NCI-H1048 (cell line): ENCODE results near the gene C2CD2L.
"Not testable (repeated sequence)": the region's sequence is repeated elsewhere in the genome, so short reads cannot be mapped to it uniquely, and the experiment has no call there.

Experiments
- DNase-seq: peaks from one replicate; lab custom pipeline; 2025; lab: John Stamatoyannopoulos, UW

The C2CD2L gene

GRCh38 chr11:119152043-119152442 is 44.9 kb downstream of the C2CD2L start:
- DNase-seq: no peak

DNA sequence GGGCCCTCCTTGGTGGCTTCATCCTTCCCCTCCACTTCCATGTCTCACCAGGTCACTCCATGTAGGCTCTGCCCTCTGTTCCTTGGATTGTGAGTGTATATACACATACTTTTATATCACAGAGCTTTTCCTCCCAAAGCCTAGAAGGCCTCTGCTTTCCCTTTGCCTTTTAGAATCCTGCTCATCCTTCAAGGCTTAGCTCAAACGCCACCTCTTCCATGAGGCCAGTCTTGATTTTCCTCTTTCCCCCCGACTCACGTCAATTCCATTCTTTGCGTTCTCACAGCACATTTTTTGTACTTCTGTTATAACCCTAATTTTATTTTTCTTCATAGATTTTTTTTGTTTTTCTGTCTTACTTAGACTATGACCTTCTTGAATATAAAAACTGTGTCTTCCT is 45.5 kb downstream of the C2CD2L start:
- no peak for DNase-seq

- DNase-seq: no peak
Measured at GRCh38 chr11:119153049-119153818, 46.1 kb downstream of the C2CD2L start.

DNA sequence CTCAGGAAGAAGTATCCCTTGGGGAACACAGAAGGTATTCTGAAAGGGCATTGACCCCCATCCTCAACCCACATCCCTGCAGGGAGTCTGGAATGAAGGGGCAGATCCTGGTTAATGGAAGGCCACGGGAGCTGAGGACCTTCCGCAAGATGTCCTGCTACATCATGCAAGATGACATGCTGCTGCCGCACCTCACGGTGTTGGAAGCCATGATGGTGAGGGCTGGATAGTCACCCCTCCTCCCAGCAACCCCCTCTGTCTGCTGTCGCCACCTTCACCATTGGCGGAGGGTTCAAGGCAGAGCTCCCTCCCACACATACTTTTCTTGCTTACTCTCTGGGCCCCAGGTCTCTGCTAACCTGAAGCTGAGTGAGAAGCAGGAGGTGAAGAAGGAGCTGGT is 47.0 kb downstream of the C2CD2L start:
- no peak for DNase-seq

- no peak for DNase-seq
Measured at GRCh38 chr11:119155733-119156492, 48.8 kb downstream of the C2CD2L start.

DNA sequence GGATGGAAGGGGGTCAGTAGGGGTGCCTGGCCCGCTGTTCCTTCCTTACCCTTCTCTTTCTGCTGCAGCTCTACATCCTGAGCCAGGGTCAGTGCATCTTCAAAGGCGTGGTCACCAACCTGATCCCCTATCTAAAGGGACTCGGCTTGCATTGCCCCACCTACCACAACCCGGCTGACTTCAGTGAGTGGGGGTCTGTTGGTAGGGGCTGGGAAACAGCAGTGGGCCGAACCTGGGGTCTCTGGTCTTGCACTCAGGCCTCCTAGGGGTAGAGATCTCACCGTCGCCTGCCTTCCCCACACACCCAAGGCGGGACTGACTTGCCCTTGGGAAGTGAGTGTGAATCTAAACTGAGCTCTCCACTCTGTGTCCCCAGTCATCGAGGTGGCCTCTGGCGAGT is 49.4 kb downstream of the C2CD2L start:
- DNase-seq: no peak

GRCh38 chr11:119157063-119157462 is 49.9 kb downstream of the C2CD2L start:
- DNase-seq: no peak

DNA sequence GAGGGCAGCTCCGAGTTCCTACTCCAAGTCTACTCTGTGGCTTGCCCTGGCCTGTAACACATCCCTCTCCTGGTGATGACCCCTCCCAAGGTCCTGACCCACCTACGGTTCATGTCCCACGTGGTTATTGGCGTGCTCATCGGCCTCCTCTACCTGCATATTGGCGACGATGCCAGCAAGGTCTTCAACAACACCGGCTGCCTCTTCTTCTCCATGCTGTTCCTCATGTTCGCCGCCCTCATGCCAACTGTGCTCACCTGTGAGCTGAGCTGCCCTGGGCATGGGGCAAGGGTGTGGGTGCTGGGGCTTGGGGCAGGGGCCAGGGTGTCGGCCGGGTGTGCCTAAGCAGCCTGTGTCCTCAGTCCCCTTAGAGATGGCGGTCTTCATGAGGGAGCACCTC is 51.3 kb downstream of the C2CD2L start:
- DNase-seq: no peak

GRCh38 chr11:119160151-119160550 is 53.0 kb downstream of the C2CD2L start:
- no peak for DNase-seq

GRCh38 chr11:119161871-119162270 is 54.7 kb downstream of the C2CD2L start:
- no peak for DNase-seq

- DNase-seq: no peak
Measured at GRCh38 chr11:119166368-119167076, 59.4 kb downstream of the C2CD2L start.

DNA sequence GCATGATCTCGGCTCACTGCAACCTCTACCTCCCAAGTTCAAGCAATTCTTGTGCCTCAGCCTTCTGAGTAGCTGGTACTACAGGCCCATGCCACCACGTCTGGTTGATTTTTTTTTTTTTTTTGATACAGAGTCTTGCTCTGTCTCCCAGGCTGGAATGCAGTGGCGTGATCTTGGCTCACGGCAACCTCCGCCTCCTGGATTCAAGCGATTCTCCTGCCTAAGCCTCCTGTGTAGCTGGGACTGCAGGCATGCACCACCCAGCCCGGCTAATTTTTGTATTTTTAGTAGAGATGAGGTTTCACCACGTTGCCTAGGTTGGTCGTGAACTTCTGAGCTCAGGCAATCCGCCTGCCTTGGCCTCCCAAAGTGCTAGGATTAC is 59.9 kb downstream of the C2CD2L start:
- DNase-seq: not testable (repeated sequence)

DNA sequence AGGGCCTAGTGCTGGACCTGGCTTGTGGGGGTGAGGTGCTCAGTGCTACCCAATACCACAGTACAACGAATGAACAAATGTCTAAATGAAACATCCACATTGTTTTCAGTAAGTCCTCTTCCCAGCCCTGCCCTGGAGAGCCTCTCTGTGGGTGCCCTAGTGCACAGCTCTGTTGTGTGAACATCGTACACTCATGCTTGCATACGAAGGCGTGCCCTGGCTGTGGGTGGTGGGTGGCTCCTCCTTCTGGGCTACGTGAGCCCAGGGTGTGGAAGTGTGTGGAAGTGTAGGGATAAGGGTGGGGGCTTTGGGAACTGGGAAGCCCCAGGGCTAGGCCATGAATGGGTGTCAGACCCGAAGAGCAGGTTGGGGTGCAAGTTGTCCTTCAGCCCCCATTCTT is 60.8 kb downstream of the C2CD2L start:
- DNase-seq: no peak
